ENCODE measurements around the gene GYPE. TPM values are rescaled to one million over a fixed set of nuclear protein-coding genes. Genes with fewer than 3 reads are reported as not detected.
"Not testable (repeated sequence)": the region's sequence is repeated elsewhere in the genome, so short reads cannot be mapped to it uniquely, and the experiment has no call there.

The GYPE gene
- total and polyA plus RNA-seq, 2 donors from 2014 or later, result 0.60 to 0.63 TPM

GRCh38 chr4:143939528-143939927, 34.2 kb upstream of the GYPE start:
- Histone ChIP-seq H3K9me3 (ENCODE audit: control insufficient read depth in 2 of 3, insufficient read depth in 1 of 3, low read length in 3 of 3) (no peaks in the 10 kb centered on the region), H3K36me3 (ENCODE audit: control insufficient read depth in 2 of 3, insufficient read depth in 3 of 3, low read length in 3 of 3) (no peaks in the 10 kb centered on the region), H3K27me3 (ENCODE audit: control insufficient read depth, insufficient read depth, low read length) (no peaks in the 10 kb centered on the region), H3K4me1 (ENCODE audit: control insufficient read depth in 2 of 3, insufficient read depth in 2 of 3, low read depth in 1 of 3, low read length in 3 of 3) (no peaks in the 10 kb centered on the region), H3K27ac (ENCODE audit: low read depth in 2 of 2, low read length in 2 of 2) (no peak overlapping the region), H3K4me3 (ENCODE audit: low read length in 3 of 3) (no peak overlapping the region), H3K9ac (ENCODE audit: low read length in 3 of 3) (no peak overlapping the region)
- intact Hi-C loops (cut with DNase I), result no loop called here
- FAIRE-seq, result peak; percentile 70
- TF ChIP-seq CTCF (IDR thresholded peaks at IDR 0.05; ENCODE audit: borderline replicate concordance, extremely low read depth, insufficient read depth), result no peak
- no peak for DNase-seq

GRCh38 chr4:143938890-143939289, 33.5 kb upstream of the GYPE start:
- H3K4me3 ChIP-seq (ENCODE audit: low read length in 3 of 3); H3K9ac ChIP-seq (ENCODE audit: low read length in 3 of 3); H3K36me3 ChIP-seq (ENCODE audit: control insufficient read depth in 2 of 3, insufficient read depth in 3 of 3, low read length in 3 of 3); intact Hi-C loops (cut with DNase I); H3K27me3 ChIP-seq (ENCODE audit: control insufficient read depth, insufficient read depth, low read length); H3K9me3 ChIP-seq (ENCODE audit: control insufficient read depth in 2 of 3, insufficient read depth in 1 of 3, low read length in 3 of 3); FAIRE-seq; H3K27ac ChIP-seq (ENCODE audit: low read depth in 2 of 2, low read length in 2 of 2); DNase-seq; H3K4me1 ChIP-seq (ENCODE audit: control insufficient read depth in 2 of 3, insufficient read depth in 2 of 3, low read depth in 1 of 3, low read length in 3 of 3): not testable (repeated sequence)

- Histone ChIP-seq H3K4me1 (ENCODE audit: control insufficient read depth in 2 of 3, insufficient read depth in 2 of 3, low read depth in 1 of 3, low read length in 3 of 3) (no peaks in the 10 kb centered on the region), H3K27me3 (ENCODE audit: control insufficient read depth, insufficient read depth, low read length) (no peaks in the 10 kb centered on the region), H3K27ac (ENCODE audit: low read depth in 2 of 2, low read length in 2 of 2) (no peak overlapping the region), H3K9me3 (ENCODE audit: control insufficient read depth in 2 of 3, insufficient read depth in 1 of 3, low read length in 3 of 3) (no peaks in the 10 kb centered on the region), H3K36me3 (ENCODE audit: control insufficient read depth in 2 of 3, insufficient read depth in 3 of 3, low read length in 3 of 3) (no peaks in the 10 kb centered on the region), H3K9ac (ENCODE audit: low read length in 3 of 3) (no peak overlapping the region), H3K4me3 (ENCODE audit: low read length in 3 of 3) (no peak overlapping the region)
- intact Hi-C loops (cut with DNase I), result no loop called here
- FAIRE-seq (no peak), DNase-seq (no peak)
- TF ChIP-seq CTCF (IDR thresholded peaks at IDR 0.05; ENCODE audit: borderline replicate concordance, extremely low read depth, insufficient read depth), result no peak
Observed at GRCh38 chr4:143921181-143921580, 15.8 kb upstream of the GYPE start.

GRCh38 chr4:143916485-143916884, 11.1 kb upstream of the GYPE start:
- H3K4me3 ChIP-seq (ENCODE audit: low read length in 3 of 3); H3K27ac ChIP-seq (ENCODE audit: low read depth in 2 of 2, low read length in 2 of 2); H3K9ac ChIP-seq (ENCODE audit: low read length in 3 of 3); H3K4me1 ChIP-seq (ENCODE audit: control insufficient read depth in 2 of 3, insufficient read depth in 2 of 3, low read depth in 1 of 3, low read length in 3 of 3); H3K36me3 ChIP-seq (ENCODE audit: control insufficient read depth in 2 of 3, insufficient read depth in 3 of 3, low read length in 3 of 3); FAIRE-seq; intact Hi-C loops (cut with DNase I); H3K9me3 ChIP-seq (ENCODE audit: control insufficient read depth in 2 of 3, insufficient read depth in 1 of 3, low read length in 3 of 3); DNase-seq; H3K27me3 ChIP-seq (ENCODE audit: control insufficient read depth, insufficient read depth, low read length): not testable (repeated sequence)

GRCh38 chr4:143912478-143912877, 7.1 kb upstream of the GYPE start:
- intact Hi-C loops (cut with DNase I); H3K36me3 ChIP-seq (ENCODE audit: control insufficient read depth in 2 of 3, insufficient read depth in 3 of 3, low read length in 3 of 3); H3K4me1 ChIP-seq (ENCODE audit: control insufficient read depth in 2 of 3, insufficient read depth in 2 of 3, low read depth in 1 of 3, low read length in 3 of 3); H3K27me3 ChIP-seq (ENCODE audit: control insufficient read depth, insufficient read depth, low read length); DNase-seq; H3K27ac ChIP-seq (ENCODE audit: low read depth in 2 of 2, low read length in 2 of 2); H3K4me3 ChIP-seq (ENCODE audit: low read length in 3 of 3); H3K9me3 ChIP-seq (ENCODE audit: control insufficient read depth in 2 of 3, insufficient read depth in 1 of 3, low read length in 3 of 3); H3K9ac ChIP-seq (ENCODE audit: low read length in 3 of 3); FAIRE-seq: not testable (repeated sequence)

GRCh38 chr4:143911528-143912417, 6.4 kb upstream of the GYPE start:
- H3K9me3 ChIP-seq (ENCODE audit: control insufficient read depth in 2 of 3, insufficient read depth in 1 of 3, low read length in 3 of 3); H3K27me3 ChIP-seq (ENCODE audit: control insufficient read depth, insufficient read depth, low read length); H3K36me3 ChIP-seq (ENCODE audit: control insufficient read depth in 2 of 3, insufficient read depth in 3 of 3, low read length in 3 of 3); H3K9ac ChIP-seq (ENCODE audit: low read length in 3 of 3); H3K4me1 ChIP-seq (ENCODE audit: control insufficient read depth in 2 of 3, insufficient read depth in 2 of 3, low read depth in 1 of 3, low read length in 3 of 3); FAIRE-seq; intact Hi-C loops (cut with DNase I): not testable (repeated sequence)
- peak overlapping the region; percentile 55 to 62 (median 55) for H3K4me3 ChIP-seq (ENCODE audit: low read length in 3 of 3)
- peak overlapping the region in 1 of 2 donors; percentile 69 for H3K27ac ChIP-seq (ENCODE audit: low read depth in 2 of 2, low read length in 2 of 2)
- DNase-seq, result peak; percentile 27 to 82 (median 59)

- H3K4me3 ChIP-seq (ENCODE audit: low read length in 3 of 3), result peak overlapping the region in 2 of 3 donors; percentile 30 to 32
- H3K27ac ChIP-seq (ENCODE audit: low read depth in 2 of 2, low read length in 2 of 2); intact Hi-C loops (cut with DNase I); H3K36me3 ChIP-seq (ENCODE audit: control insufficient read depth in 2 of 3, insufficient read depth in 3 of 3, low read length in 3 of 3); H3K9ac ChIP-seq (ENCODE audit: low read length in 3 of 3); DNase-seq; H3K27me3 ChIP-seq (ENCODE audit: control insufficient read depth, insufficient read depth, low read length); H3K4me1 ChIP-seq (ENCODE audit: control insufficient read depth in 2 of 3, insufficient read depth in 2 of 3, low read depth in 1 of 3, low read length in 3 of 3); H3K9me3 ChIP-seq (ENCODE audit: control insufficient read depth in 2 of 3, insufficient read depth in 1 of 3, low read length in 3 of 3); FAIRE-seq: not testable (repeated sequence)
Observed at GRCh38 chr4:143910906-143911305, 5.5 kb upstream of the GYPE start.
